B cell (primary cell): ENCODE results near the gene ISLR.

Experiments
- EZH2 ChIP-seq: IDR thresholded peaks from 2 replicates; pipeline ENCODE4 v1.6.1; 2012; ENCODE audit warnings: borderline replicate concordance, low read depth, mild to moderate bottlenecking, moderate library complexity, low read length; ENCODE audit not compliant: insufficient read depth, poor library complexity, severe bottlenecking
- TF ChIP-seq, protein P1 (sequence below): fragments of 200-600 bp; IDR thresholded peaks from one replicate; pipeline ENCODE4 v1.8.0; 2022; ENCODE audit warnings: antibody characterized with exemption, mild to moderate bottlenecking

DNA sequence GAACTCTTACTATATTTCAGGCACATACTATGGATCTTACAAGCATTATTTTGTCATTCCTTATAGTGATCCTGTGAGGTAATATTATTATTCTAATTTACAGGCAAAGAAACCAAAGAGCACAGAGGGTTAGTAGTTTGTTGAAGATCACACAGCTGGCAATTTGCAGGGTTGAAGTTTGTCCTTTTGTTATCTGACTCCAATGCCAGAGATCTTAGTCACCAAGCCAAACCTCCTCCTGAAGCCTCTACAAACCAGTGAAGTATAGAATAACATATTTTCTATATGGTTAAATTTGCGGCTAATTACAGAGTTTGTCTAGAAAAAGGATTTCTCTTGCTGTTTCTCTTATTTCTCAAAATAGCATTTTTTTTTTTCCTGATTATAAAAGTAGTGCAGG lies 31.9 kb upstream of the ISLR start:
- TF ChIP-seq, protein P1, sequence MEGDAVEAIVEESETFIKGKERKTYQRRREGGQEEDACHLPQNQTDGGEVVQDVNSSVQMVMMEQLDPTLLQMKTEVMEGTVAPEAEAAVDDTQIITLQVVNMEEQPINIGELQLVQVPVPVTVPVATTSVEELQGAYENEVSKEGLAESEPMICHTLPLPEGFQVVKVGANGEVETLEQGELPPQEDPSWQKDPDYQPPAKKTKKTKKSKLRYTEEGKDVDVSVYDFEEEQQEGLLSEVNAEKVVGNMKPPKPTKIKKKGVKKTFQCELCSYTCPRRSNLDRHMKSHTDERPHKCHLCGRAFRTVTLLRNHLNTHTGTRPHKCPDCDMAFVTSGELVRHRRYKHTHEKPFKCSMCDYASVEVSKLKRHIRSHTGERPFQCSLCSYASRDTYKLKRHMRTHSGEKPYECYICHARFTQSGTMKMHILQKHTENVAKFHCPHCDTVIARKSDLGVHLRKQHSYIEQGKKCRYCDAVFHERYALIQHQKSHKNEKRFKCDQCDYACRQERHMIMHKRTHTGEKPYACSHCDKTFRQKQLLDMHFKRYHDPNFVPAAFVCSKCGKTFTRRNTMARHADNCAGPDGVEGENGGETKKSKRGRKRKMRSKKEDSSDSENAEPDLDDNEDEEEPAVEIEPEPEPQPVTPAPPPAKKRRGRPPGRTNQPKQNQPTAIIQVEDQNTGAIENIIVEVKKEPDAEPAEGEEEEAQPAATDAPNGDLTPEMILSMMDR: no peak
- no peak for TF ChIP-seq EZH2
